ENCODE measurements around the gene AUTS2. TPM values are rescaled to one million over a fixed set of nuclear protein-coding genes. Genes with fewer than 3 reads are reported as not detected.

Gene AUTS2
- total and polyA plus RNA-seq, 2 experiments from 2014 or later: 32.0 to 91.0 TPM

DNA sequence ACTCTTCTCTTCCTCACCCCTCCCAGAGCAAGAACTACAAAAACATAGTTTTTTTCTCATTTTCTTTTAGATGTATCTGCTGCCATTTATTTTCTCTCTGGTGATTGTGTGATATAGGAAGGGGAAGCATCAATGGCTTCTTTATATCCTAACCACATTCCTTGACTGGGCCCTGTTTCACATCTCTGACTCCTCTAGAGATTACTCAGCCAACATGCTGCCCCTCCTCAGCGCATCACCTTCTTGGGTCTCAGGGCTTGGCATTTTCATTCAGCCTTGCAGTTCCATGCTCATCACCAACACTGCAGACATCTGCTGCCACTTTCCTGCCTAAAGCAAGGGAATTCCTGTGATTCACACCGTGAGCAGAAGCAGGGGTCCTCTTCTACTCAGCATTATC lies 705.5 kb downstream of the AUTS2 start:
- H3K4me1 Mint-ChIP-seq: no peaks in the 10 kb centered on the region
- Histone ChIP-seq H2AFZ (no peak overlapping the region), H3F3A (replicated peaks; ENCODE audit: low read depth) (no peaks in the 10 kb centered on the region), H3K4me1 (ENCODE audit: insufficient read depth) (no peaks in the 10 kb centered on the region), H3K27ac (ENCODE audit: low read depth) (no peak overlapping the region), H3K9me2 (ENCODE audit: insufficient read depth) (no peaks in the 10 kb centered on the region), H3K4me2 (no peak overlapping the region), H3K36me3 (ENCODE audit: insufficient read depth) (no peaks in the 10 kb centered on the region), H3K4me3 (no peak overlapping the region), H3K27me3 (ENCODE audit: insufficient read depth) (no peaks in the 10 kb centered on the region), H3K79me2 (replicated peaks; ENCODE audit: insufficient read depth) (no peaks in the 10 kb centered on the region), H4K20me1 (replicated peaks; ENCODE audit: insufficient read depth) (no peaks in the 10 kb centered on the region)
- peaks cover 2% of the 10 kb centered on the region for H3K27me3 Mint-ChIP-seq (ENCODE audit: insufficient read depth, low read depth, poor library complexity)
- H3K4me3 Mint-ChIP-seq: no peak overlapping the region
- TF ChIP-seq EZH2phosphoT487 (IDR thresholded peaks at IDR 0.05; ENCODE audit: unreplicated experiment) (no peak), ZNF114 (CRISPR knock-in tag; IDR thresholded peaks at IDR 0.05) (no peak), ZNF331 (CRISPR knock-in tag; IDR thresholded peaks at IDR 0.05; ENCODE audit: low read depth) (no peak), JUNB (IDR thresholded peaks at IDR 0.05; ENCODE audit: unreplicated experiment) (no peak), NANOG (IDR thresholded peaks at IDR 0.05; ENCODE audit: borderline replicate concordance) (no peak), EZH2 (IDR thresholded peaks at IDR 0.05; ENCODE audit: low read depth, unreplicated experiment) (no peak), STAT1 (IDR thresholded peaks at IDR 0.05; ENCODE audit: unreplicated experiment) (no peak), CREB1 (CRISPR knock-in tag; IDR thresholded peaks at IDR 0.05; ENCODE audit: low read depth) (no peak), POLR2AphosphoS5 (IDR thresholded peaks at IDR 0.05; ENCODE audit: low read depth) (no peak)
- TF ChIP-seq, protein P1, sequence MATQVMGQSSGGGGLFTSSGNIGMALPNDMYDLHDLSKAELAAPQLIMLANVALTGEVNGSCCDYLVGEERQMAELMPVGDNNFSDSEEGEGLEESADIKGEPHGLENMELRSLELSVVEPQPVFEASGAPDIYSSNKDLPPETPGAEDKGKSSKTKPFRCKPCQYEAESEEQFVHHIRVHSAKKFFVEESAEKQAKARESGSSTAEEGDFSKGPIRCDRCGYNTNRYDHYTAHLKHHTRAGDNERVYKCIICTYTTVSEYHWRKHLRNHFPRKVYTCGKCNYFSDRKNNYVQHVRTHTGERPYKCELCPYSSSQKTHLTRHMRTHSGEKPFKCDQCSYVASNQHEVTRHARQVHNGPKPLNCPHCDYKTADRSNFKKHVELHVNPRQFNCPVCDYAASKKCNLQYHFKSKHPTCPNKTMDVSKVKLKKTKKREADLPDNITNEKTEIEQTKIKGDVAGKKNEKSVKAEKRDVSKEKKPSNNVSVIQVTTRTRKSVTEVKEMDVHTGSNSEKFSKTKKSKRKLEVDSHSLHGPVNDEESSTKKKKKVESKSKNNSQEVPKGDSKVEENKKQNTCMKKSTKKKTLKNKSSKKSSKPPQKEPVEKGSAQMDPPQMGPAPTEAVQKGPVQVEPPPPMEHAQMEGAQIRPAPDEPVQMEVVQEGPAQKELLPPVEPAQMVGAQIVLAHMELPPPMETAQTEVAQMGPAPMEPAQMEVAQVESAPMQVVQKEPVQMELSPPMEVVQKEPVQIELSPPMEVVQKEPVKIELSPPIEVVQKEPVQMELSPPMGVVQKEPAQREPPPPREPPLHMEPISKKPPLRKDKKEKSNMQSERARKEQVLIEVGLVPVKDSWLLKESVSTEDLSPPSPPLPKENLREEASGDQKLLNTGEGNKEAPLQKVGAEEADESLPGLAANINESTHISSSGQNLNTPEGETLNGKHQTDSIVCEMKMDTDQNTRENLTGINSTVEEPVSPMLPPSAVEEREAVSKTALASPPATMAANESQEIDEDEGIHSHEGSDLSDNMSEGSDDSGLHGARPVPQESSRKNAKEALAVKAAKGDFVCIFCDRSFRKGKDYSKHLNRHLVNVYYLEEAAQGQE (IDR thresholded peaks at IDR 0.05; ENCODE audit: unreplicated experiment): no peak
- TF ChIP-seq, protein P2, sequence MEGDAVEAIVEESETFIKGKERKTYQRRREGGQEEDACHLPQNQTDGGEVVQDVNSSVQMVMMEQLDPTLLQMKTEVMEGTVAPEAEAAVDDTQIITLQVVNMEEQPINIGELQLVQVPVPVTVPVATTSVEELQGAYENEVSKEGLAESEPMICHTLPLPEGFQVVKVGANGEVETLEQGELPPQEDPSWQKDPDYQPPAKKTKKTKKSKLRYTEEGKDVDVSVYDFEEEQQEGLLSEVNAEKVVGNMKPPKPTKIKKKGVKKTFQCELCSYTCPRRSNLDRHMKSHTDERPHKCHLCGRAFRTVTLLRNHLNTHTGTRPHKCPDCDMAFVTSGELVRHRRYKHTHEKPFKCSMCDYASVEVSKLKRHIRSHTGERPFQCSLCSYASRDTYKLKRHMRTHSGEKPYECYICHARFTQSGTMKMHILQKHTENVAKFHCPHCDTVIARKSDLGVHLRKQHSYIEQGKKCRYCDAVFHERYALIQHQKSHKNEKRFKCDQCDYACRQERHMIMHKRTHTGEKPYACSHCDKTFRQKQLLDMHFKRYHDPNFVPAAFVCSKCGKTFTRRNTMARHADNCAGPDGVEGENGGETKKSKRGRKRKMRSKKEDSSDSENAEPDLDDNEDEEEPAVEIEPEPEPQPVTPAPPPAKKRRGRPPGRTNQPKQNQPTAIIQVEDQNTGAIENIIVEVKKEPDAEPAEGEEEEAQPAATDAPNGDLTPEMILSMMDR (conservative IDR thresholded peaks at IDR 0.05; ENCODE audit: low read depth in 2 of 2): no peak
- TF ChIP-seq, protein P3, sequence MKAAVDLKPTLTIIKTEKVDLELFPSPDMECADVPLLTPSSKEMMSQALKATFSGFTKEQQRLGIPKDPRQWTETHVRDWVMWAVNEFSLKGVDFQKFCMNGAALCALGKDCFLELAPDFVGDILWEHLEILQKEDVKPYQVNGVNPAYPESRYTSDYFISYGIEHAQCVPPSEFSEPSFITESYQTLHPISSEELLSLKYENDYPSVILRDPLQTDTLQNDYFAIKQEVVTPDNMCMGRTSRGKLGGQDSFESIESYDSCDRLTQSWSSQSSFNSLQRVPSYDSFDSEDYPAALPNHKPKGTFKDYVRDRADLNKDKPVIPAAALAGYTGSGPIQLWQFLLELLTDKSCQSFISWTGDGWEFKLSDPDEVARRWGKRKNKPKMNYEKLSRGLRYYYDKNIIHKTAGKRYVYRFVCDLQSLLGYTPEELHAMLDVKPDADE (IDR thresholded peaks at IDR 0.05): no peak
- TF ChIP-seq, protein P4, sequence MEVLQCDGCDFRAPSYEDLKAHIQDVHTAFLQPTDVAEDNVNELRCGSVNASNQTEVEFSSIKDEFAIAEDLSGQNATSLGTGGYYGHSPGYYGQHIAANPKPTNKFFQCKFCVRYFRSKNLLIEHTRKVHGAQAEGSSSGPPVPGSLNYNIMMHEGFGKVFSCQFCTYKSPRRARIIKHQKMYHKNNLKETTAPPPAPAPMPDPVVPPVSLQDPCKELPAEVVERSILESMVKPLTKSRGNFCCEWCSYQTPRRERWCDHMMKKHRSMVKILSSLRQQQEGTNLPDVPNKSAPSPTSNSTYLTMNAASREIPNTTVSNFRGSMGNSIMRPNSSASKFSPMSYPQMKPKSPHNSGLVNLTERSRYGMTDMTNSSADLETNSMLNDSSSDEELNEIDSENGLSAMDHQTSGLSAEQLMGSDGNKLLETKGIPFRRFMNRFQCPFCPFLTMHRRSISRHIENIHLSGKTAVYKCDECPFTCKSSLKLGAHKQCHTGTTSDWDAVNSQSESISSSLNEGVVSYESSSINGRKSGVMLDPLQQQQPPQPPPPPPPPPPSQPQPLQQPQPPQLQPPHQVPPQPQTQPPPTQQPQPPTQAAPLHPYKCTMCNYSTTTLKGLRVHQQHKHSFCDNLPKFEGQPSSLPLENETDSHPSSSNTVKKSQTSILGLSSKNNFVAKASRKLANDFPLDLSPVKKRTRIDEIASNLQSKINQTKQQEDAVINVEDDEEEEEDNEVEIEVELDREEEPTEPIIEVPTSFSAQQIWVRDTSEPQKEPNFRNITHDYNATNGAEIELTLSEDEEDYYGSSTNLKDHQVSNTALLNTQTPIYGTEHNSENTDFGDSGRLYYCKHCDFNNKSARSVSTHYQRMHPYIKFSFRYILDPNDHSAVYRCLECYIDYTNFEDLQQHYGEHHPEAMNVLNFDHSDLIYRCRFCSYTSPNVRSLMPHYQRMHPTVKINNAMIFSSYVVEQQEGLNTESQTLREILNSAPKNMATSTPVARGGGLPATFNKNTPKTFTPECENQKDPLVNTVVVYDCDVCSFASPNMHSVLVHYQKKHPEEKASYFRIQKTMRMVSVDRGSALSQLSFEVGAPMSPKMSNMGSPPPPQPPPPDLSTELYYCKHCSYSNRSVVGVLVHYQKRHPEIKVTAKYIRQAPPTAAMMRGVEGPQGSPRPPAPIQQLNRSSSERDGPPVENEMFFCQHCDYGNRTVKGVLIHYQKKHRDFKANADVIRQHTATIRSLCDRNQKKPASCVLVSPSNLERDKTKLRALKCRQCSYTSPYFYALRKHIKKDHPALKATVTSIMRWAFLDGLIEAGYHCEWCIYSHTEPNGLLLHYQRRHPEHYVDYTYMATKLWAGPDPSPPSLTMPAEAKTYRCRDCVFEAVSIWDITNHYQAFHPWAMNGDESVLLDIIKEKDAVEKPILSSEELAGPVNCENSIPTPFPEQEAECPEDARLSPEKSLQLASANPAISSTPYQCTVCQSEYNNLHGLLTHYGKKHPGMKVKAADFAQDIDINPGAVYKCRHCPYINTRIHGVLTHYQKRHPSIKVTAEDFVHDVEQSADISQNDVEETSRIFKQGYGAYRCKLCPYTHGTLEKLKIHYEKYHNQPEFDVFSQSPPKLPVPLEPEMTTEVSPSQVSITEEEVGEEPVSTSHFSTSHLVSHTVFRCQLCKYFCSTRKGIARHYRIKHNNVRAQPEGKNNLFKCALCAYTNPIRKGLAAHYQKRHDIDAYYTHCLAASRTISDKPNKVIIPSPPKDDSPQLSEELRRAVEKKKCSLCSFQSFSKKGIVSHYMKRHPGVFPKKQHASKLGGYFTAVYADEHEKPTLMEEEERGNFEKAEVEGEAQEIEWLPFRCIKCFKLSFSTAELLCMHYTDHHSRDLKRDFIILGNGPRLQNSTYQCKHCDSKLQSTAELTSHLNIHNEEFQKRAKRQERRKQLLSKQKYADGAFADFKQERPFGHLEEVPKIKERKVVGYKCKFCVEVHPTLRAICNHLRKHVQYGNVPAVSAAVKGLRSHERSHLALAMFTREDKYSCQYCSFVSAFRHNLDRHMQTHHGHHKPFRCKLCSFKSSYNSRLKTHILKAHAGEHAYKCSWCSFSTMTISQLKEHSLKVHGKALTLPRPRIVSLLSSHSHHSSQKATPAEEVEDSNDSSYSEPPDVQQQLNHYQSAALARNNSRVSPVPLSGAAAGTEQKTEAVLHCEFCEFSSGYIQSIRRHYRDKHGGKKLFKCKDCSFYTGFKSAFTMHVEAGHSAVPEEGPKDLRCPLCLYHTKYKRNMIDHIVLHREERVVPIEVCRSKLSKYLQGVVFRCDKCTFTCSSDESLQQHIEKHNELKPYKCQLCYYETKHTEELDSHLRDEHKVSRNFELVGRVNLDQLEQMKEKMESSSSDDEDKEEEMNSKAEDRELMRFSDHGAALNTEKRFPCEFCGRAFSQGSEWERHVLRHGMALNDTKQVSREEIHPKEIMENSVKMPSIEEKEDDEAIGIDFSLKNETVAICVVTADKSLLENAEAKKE (CRISPR knock-in tag; IDR thresholded peaks at IDR 0.05): no peak
- DNase-seq (ENCODE audit: low spot score) (no peak), ATAC-seq (no peak)
- H3K9me3 Mint-ChIP-seq: no peaks in the 10 kb centered on the region
- H3K36me3 Mint-ChIP-seq (ENCODE audit: low read depth): no peaks in the 10 kb centered on the region
- no peak overlapping the region for H3K27ac Mint-ChIP-seq

Measured in GM23338 (cell line).